Body of pancreas (tissue), 4 donors: ENCODE measurements around the gene C2CD4A. TPM values are rescaled to one million over a fixed set of nuclear protein-coding genes. Genes with fewer than 3 reads are reported as not detected.
"Not testable (repeated sequence)": the region's sequence is repeated elsewhere in the genome, so short reads cannot be mapped to it uniquely, and the experiment has no call there.

ENCODE experiments used
- ATAC-seq: fragments of 150-250 bp; one replicate; pipeline ENCODE4 v1.9.1; 2016
- DNase-seq, 4 donors: peaks; one replicate each; pipeline ENCODE4 v3.0.0-alpha.2; 2019
- H3K27ac ChIP-seq, 4 donors: fragments of 200-600 bp; sonication (generic); 1 replicate in 3 of 4; 2 replicates in 1 of 4; pipeline versions ENCODE4 v1.5.1 to v1.6.1; 2016 to 2019; ENCODE audit warnings: mild to moderate bottlenecking in 1 of 4, mixed read lengths in 1 of 4, moderate library complexity in 1 of 4
- H3K27me3 ChIP-seq, 2 donors: fragments of 200-600 bp; sonication (generic); one replicate each; pipeline ENCODE4 v1.6.0; 2016; ENCODE audit warnings: mild to moderate bottlenecking in 1 of 2
- H3K36me3 ChIP-seq, 2 donors: fragments of 200-600 bp; sonication (generic); replicated peaks in 1 of 2; 2 replicates each; pipeline ENCODE4 v1.5.1; 2016; ENCODE audit warnings: low read depth in 2 of 2; ENCODE audit not compliant: insufficient read depth in 1 of 2
- H3K4me1 ChIP-seq: fragments of 200-600 bp; sonication (generic); one replicate; pipeline ENCODE4 v1.6.0; 2016
- H3K4me3 ChIP-seq, 2 donors: fragments of 200-600 bp; sonication (generic); 1 replicate in 1 of 2; 2 replicates in 1 of 2; pipeline ENCODE4 v1.5.1; 2016 to 2019
- H3K9me3 ChIP-seq, 3 donors: fragments of 200-600 bp; sonication (generic); 1 replicate in 2 of 3; 2 replicates in 1 of 3; pipeline ENCODE4 v1.5.1; 2016
- CTCF ChIP-seq, 7 experiments: fragments of 450-650 bp in 4 of 7; fragments of 200-600 bp in 3 of 7; sonication (generic) in 3 of 7; IDR thresholded peaks; one replicate each; pipeline ENCODE4 v1.5.1; 2016 to 2019; ENCODE audit warnings: antibody characterized with exemption in 7 of 7
- POLR2A ChIP-seq, 3 donors: fragments of 450-650 bp; IDR thresholded peaks; one replicate each; pipeline ENCODE4 v1.6.1; 2016; ENCODE audit warnings: antibody characterized with exemption in 3 of 3, mild to moderate bottlenecking in 2 of 3
- whole genome bisulfite sequencing, 2 donors: methylation state at CpG; one replicate each; pipeline ENCODE4 v1.1.5; 2017; 5-methylcytosine and 5-hydroxymethylcytosine counted together
- intact Hi-C: fragments of 100-400 bp; cut with DNase I; formaldehyde crosslinking; loops from one replicate; pipeline ENCODE4 v1.15.1; 2023
- total RNA-seq, 2 donors: library from RNA; depleted of rRNA; stranded (reverse); fragments of >200 nt; gene quantifications; one replicate each; pipeline ENCODE4 v1.1.0, GENCODE V29; 2016

C2CD4A gene
- total RNA-seq, 2 donors from 2014 or later, result 1.6 to 2.1 TPM

GRCh38 chr15:62047282-62047827 lies 19.4 kb upstream of the C2CD4A start:
- no peak for ATAC-seq
- H3K27me3 ChIP-seq, result no peaks in the 10 kb centered on the region
- DNase-seq, result no peak
- TF ChIP-seq CTCF (IDR thresholded peaks at IDR 0.05) (no peak), POLR2A (IDR thresholded peaks at IDR 0.05) (no peak)
- no peaks in the 10 kb centered on the region for H3K36me3 ChIP-seq
- no peaks in the 10 kb centered on the region for H3K9me3 ChIP-seq
- WGBS, 2 donors, result 77 to 87% methylated on average over 2 of the region's 2 CpGs
- intact Hi-C loops, result no loop called here
- no peak overlapping the region for H3K27ac ChIP-seq
- H3K4me3 ChIP-seq, result no peak overlapping the region
- peaks cover 8% of the 10 kb centered on the region for H3K4me1 ChIP-seq

DNA sequence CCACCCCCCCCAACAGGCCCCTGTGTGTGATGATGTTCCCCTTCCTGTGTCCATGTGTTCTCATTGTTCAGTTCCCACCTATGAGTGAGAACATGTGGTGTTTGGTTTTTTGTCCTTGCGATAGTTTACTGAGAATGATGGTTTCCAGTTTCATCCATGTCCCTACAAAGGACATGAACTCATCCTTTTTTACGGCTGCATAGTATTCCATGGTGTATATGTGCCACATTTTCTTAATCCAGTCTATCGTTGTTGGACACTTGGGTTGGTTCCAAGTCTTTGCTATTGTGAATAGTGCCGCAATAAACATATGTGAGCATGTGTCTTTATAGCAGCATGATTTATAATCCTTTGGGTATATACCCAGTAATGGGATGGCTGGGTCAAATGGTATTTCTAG lies 18.5 kb upstream of the C2CD4A start:
- 93 to 97% methylated on average over 4 of the region's 4 CpGs for WGBS, 2 donors

DNA sequence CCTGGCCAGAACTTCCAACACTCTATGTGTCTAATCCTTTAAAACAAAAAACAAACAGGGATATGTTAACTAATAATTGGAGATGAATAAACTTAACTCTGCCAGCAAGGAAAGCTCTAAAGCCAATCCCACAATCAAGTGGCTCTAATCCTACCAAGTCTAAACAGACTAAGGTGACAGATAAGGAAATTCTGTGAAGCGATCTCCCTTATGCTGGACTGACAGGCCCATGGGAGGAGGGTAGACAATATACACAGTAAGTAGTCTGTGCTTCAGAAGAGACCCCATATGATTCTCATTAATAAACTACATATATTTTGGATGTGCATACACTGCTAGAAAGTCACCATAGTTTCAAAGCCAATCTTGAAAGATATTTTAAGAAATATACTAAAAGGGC lies 16.7 kb upstream of the C2CD4A start:
- DNase-seq (no peak), ATAC-seq (no peak)
- intact Hi-C loops, result no loop called here
- peak overlapping the region in 1 of 4 donors; percentile 13 for H3K27ac ChIP-seq
- TF ChIP-seq CTCF (IDR thresholded peaks at IDR 0.05), result no peak
- TF ChIP-seq POLR2A (IDR thresholded peaks at IDR 0.05), result no peak
- H3K27me3 ChIP-seq, result no peaks in the 10 kb centered on the region
- no peaks in the 10 kb centered on the region for H3K9me3 ChIP-seq
- H3K4me1 ChIP-seq, result peaks cover 30% of the 10 kb centered on the region
- H3K4me3 ChIP-seq, result no peak overlapping the region
- no peaks in the 10 kb centered on the region for H3K36me3 ChIP-seq
- 39 to 56% methylated on average over 1 of the region's 1 CpG for WGBS, 2 donors

More for the DNA sequence above, 18.5 kb upstream of the C2CD4A start:
- H3K27me3 ChIP-seq, H3K4me3 ChIP-seq, H3K27ac ChIP-seq, H3K9me3 ChIP-seq, DNase-seq, ATAC-seq, intact Hi-C loops, H3K36me3 ChIP-seq: not testable (repeated sequence)
- H3K4me1 ChIP-seq, result peaks cover 12% of the 10 kb centered on the region

GRCh38 chr15:62051166-62051565 lies 15.6 kb upstream of the C2CD4A start:
- no peaks in the 10 kb centered on the region for H3K9me3 ChIP-seq
- peaks cover 27% of the 10 kb centered on the region for H3K4me1 ChIP-seq
- no peaks in the 10 kb centered on the region for H3K27me3 ChIP-seq
- no peaks in the 10 kb centered on the region for H3K36me3 ChIP-seq
- no peak overlapping the region for H3K27ac ChIP-seq
- H3K4me3 ChIP-seq, result no peak overlapping the region
- 94 to 95% methylated on average over 4 of the region's 4 CpGs for WGBS, 2 donors
- intact Hi-C loops, result no loop called here
- no peak for ATAC-seq
- no peak for DNase-seq
- TF ChIP-seq POLR2A (IDR thresholded peaks at IDR 0.05) (no peak), CTCF (IDR thresholded peaks at IDR 0.05) (no peak)

GRCh38 chr15:62052713-62053112 lies 14.1 kb upstream of the C2CD4A start:
- DNase-seq (no peak), ATAC-seq (no peak)
- no peaks in the 10 kb centered on the region for H3K27me3 ChIP-seq
- peaks cover 27% of the 10 kb centered on the region for H3K4me1 ChIP-seq
- intact Hi-C loops, result no loop called here
- H3K27ac ChIP-seq, result no peak overlapping the region
- H3K9me3 ChIP-seq, result no peaks in the 10 kb centered on the region
- H3K36me3 ChIP-seq, result no peaks in the 10 kb centered on the region
- TF ChIP-seq POLR2A (IDR thresholded peaks at IDR 0.05) (no peak), CTCF (IDR thresholded peaks at IDR 0.05) (no peak)
- 89 to 96% methylated on average over 1 of the region's 1 CpG for WGBS, 2 donors
- H3K4me3 ChIP-seq, result no peak overlapping the region
